Measurements from ENCODE around the gene ING1.
"Not testable (repeated sequence)": the region's sequence is repeated elsewhere in the genome, so short reads cannot be mapped to it uniquely, and the experiment has no call there.

The ING1 gene

DNA sequence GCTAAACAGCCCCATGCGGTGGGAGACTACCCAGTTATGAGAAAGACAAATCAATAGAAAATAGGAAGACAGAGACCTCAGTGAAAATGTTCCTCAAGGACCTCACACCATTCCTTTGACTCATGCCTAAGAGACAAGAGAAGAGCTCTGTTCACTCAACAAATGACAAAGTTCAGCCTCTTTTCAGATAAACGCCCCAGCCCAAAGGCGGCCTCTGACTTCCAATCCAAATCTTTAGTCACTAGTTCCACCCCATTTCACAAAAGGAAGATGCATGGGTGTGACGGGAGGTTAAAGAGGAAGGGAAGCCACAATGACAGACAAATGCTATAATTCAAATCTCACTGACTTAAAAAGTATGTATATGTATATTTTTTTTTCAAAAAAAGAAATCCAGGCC, 15.7 kb upstream of the ING1 start:
- no peak for TF ChIP-seq CTCF (conservative IDR thresholded peaks at IDR 0.05)
- TF ChIP-seq ZFX (IDR thresholded peaks at IDR 0.05), result no peak
- no peak overlapping the region for H3K27ac ChIP-seq

DNA sequence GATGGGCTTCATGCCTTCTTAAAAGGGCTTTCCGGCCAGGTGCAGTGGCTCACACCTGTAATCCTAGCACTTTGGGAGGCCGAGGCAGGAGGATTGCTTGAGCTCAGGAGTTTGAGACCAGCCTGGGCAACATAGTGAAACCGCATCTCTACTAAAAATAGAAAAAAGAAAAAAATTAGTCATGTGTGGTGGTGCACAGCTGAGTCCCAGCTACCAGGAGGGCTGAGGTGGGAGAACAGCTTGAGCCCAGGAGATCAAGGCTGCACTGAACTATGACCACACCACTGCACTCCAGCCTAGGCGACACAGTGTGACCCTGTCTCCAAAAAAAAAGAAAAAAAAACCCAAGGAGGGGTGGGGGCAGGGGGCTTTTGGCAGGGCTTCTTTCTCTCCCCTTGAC, 14.8 kb upstream of the ING1 start:
- H3K27ac ChIP-seq, result no peak overlapping the region
- TF ChIP-seq ZFX (IDR thresholded peaks at IDR 0.05), result no peak
- no peak for TF ChIP-seq CTCF (conservative IDR thresholded peaks at IDR 0.05)

DNA sequence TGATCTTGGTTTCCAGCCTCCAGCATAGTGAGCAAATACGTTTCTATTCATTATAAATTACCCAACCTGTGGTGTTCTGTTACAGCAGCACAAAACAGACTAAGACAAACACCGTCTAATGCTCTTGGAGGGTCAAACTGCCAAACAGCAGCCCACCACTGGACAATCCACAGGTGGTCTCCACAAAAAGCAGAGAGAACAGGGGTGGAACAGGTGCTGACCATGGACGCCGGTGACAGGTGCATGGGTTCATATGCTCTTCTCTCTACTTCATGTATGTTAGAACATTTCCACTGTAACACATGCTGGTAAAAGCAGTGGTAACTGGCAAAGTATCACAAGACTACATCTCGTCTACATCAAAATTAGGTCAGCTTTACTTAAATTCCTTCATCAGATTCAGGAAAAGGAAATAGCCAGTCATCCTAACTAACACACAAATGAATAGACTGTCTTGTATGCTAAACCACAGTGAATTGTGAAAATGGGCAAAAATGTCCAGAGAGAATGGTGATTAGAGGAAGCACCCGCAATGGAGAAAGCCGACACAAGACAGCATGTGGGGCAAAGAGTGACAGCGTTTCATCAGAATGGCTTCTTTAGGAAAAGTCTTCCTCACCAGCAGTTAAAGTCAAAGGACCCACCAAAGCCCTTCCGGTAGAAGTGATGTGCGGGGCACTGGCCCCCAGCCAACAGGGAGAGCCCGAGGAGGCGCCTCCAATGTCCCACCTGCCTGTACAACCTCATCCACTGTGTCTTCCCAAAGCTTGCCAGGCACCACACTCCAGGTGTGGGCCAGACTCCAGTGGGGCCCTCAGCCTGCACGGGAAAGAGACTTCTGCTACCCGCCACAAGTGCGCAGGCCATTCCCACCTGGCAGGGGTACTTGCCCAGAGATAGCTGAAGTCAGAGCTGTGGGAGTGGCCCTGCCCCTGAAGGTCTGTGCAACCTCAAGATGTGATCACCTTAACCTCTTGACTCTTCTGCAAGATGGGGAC, 14.1 kb upstream of the ING1 start:
- TF ChIP-seq CTCF (conservative IDR thresholded peaks at IDR 0.05), result no peak
- TF ChIP-seq ZFX (IDR thresholded peaks at IDR 0.05), result no peak
- no peak overlapping the region for H3K27ac ChIP-seq

DNA sequence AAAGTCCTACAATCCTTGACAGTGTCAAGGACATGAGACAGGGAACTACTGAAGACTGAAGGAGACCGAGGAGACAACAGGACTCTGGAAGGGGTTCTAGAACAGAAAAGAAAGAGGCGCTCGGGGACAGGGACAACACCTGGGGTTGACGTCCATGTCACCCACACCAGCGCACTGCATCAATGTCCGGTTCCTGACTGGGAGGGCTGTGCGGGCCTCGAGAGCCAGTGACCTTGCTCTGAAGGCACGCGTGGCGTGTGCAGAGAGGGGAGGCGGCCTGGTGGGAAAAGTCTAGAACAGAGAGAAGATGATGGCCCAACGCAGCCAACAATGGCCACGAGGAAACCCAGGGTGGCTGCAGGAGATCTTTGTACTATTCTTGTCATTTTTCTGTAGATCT, 13.3 kb upstream of the ING1 start:
- TF ChIP-seq CTCF (conservative IDR thresholded peaks at IDR 0.05) (no peak), ZFX (IDR thresholded peaks at IDR 0.05) (no peak)
- no peak overlapping the region for H3K27ac ChIP-seq

- no peak overlapping the region for H3K27ac ChIP-seq
- no peak for TF ChIP-seq CTCF (conservative IDR thresholded peaks at IDR 0.05)
- TF ChIP-seq ZFX (IDR thresholded peaks at IDR 0.05), result no peak
Measured at GRCh38 chr13:110700641-110701040, 12.9 kb upstream of the ING1 start.

- H3K27ac ChIP-seq, result not testable (repeated sequence)
Measured at GRCh38 chr13:110701061-110701460, 12.4 kb upstream of the ING1 start.

GRCh38 chr13:110702089-110702488, 11.4 kb upstream of the ING1 start:
- no peak overlapping the region for H3K27ac ChIP-seq
- TF ChIP-seq ZFX (IDR thresholded peaks at IDR 0.05) (no peak), CTCF (conservative IDR thresholded peaks at IDR 0.05) (no peak)
